GM18870 (cell line): Measurements from ENCODE around the gene OPTC.
"Not testable (repeated sequence)": the region's sequence is repeated elsewhere in the genome, so short reads cannot be mapped to it uniquely, and the experiment has no call there.

Experiments used
- ATAC-seq: cut with Tn5 transposase; IDR thresholded peaks from one replicate; pipeline ENCODE4 v1.9.1; 2021; ENCODE audit warnings: moderate library complexity; ENCODE audit not compliant: unreplicated experiment

OPTC gene, protein sequence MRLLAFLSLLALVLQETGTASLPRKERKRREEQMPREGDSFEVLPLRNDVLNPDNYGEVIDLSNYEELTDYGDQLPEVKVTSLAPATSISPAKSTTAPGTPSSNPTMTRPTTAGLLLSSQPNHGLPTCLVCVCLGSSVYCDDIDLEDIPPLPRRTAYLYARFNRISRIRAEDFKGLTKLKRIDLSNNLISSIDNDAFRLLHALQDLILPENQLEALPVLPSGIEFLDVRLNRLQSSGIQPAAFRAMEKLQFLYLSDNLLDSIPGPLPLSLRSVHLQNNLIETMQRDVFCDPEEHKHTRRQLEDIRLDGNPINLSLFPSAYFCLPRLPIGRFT

DNA sequence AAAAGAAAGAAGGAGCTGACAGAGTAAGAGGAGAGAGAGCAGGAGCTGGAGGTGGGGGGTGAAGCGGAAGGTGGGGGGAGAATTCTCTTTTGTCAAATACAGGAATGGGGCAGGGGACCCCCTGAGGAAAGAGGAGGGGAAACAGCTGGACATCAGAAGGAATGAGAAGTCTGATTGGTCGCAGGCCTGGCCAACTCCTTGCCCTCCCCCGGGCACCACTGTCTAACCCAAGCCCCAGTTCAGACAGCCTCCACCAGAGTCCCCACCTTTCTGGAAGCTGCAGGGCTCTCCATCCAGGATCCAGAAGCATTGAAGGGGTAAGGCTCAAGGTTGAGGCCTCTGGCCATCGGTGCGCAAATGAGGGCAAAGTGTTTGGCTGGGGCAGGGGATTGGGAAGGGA, at the start of gene OPTC:
OPTC (plus strand) TSS at position 253 of the 400 bp plus-strand sequence. CDS start 1,853 bp downstream, outside the sequence.
- no peak for ATAC-seq

DNA sequence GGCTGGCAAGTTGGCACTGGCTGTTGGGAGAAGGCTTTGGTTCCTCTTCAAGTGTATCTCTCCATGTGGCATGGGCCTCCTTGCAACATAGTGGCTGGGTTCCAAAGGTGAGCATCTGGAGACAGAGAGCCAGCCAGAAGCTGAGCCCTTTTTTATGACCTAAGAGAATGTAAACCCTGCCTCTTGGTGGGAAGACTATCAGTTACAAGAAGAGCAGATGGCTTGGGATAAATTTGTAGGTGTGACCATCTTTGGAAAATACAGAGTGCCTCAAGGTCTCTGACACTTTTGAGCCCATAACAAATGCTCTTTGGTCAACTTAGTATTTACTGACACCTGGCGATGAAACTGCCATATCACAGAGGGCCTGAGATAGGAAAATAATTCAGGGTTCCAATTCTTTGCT, 49.8 kb upstream of the OPTC start:
- ATAC-seq: no peak

DNA sequence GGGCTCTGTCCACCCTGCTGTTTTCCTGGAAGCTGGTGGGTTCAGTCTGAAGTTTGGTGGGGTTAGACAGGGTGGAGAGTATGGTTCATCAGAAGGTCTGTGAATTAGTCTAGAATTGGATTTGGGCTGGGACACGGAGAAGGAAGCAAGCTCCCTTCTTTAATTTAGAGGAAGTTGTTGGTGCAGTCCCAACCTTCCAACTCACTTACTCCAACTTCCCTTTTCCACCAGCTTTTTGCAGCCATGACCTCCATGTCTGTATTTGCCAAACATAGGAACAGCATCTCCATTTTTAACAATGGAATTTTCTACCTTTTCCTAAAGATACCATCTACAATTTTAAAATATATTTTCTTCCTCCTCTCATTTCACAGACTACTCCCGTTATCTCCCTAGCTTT, 46.8 kb upstream of the OPTC start:
- ATAC-seq: no peak

DNA sequence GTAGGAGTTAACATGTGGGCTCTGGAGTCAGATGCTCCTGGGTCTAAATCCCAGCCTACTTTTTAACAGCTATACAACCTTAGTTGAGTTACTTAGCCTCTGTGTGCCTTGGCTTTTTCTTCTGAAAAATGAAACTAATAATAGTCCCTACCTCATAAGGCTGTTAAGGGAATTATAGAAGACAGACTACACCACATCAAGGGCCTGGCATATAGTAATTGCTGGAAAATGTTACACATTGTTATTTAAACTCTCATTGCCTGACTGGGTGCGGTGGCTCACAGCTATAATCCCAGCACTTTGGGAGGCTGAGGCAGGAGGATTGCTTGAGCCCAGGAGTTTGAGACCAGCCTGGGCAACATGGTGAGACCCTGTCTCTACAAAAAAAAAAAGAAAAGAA, 46.4 kb upstream of the OPTC start:
- not testable (repeated sequence) for ATAC-seq

DNA sequence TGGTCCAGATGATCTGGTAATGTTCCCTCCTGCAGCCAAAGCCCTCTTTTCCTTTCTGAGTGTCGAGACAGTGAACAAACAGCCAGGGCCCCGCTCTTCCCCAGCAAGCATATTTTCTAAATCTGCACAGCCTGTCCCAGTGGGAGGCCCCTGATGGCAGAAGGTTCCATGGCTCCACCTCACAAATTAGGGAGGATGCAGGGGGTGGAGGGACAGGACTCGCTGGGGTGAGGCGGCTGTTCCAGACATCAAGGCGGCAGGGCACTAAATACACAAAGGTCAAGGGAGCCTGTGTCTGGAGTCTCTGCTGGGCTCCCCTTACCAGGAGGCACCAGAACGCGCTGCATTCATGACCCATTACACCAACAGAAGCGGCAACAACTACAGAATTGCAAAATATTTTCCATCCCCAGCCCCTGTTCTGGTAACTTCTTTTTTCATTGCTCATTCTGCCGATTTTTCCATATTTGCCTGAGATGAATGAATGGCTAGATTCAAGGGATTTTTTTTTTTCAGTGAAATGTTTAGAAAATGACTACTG, 45.4 kb upstream of the OPTC start:
- ATAC-seq: no peak

DNA sequence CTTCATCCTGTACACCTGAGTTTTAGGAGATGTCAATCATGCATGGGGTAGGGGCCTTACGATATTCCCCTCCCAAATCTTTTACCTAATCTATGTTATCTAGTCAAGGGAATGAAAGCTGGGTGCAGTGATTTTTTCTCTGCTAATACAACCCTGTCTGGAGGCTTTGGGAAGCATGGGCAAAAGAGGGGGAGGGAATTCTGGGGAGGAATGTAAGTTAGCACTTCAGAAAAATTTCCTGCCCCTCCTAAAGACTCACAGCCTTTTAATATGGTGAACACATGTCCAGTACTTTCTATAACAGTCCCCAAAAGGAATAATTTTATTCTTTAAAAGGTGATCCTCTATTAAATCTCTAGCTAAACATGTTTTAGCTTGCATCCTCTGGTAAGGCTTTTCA, 44.0 kb upstream of the OPTC start:
- no peak for ATAC-seq

DNA sequence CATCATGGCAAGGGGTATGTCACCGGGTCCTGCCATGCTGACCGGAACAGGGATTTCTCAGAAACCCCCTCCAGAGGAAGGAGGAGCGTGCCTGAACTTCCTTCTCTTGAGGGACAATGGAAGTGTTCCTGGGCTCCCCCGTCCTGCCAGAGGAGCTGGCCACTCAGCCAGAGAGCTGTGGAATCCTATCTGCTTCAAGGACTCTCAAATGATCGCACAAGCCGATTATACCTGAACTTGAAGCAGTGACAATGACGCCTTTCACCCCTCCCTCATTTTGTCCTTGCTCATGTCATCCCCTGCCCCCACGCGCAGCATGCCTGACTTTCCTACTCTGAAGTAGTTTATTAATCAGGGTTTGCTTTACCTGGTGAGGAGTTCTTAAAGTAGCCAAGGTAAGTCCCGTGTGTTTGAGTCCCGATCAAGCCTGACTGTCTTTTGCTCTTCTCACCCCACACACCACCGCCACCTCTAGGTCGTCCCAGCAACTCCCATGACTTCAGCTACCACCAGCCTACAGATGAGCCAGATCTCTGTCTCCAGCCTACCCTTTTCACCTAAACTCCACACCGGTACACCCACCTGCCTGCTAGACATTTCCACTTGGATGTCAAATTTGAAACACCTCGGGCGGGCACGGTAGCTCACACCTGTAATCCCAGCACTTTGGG, 43.3 kb upstream of the OPTC start:
- no peak for ATAC-seq

DNA sequence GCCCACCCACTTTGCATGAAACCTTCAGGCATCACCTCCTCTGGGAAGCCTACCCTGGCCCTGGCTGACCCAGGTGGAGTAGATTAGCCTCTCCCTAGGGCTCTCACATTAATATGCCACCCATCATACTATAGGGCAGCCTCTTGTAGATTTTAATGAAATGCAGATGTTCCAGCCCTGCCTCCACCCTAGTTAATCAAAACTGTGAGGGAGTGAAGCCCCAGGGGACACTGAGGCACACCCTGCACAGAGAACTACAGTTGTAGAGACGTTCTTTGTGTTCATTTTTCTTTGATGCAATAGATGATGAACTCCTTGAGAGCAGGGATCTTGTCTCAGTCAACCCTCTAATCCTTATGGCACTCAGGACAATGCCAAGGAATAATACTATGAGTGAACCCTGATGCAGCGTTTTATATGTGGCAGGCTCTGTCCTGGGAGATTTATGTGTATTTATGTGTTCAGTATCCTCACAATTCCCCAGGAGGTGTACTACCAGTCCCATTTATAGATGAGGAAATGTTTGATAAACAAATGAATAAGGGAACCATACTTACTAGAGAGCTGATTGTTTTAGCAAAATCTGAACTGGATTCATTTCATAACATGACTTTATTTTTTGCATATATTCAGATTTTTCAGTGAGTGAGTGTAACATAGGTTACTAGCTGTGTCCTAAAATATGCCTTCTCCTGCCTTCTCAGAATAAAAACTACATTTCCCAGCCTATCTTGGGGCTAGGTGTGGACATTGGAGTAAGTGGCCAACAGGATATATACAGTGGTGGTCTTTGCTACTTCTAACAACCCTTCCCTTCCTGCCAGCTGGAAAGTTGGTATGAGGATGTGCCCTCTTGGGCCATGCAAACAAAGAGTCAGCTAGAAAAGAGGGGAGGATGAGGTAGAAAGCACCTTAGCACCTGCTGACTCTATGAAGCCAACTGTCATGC, 41.8 kb upstream of the OPTC start:
- ATAC-seq: no peak

DNA sequence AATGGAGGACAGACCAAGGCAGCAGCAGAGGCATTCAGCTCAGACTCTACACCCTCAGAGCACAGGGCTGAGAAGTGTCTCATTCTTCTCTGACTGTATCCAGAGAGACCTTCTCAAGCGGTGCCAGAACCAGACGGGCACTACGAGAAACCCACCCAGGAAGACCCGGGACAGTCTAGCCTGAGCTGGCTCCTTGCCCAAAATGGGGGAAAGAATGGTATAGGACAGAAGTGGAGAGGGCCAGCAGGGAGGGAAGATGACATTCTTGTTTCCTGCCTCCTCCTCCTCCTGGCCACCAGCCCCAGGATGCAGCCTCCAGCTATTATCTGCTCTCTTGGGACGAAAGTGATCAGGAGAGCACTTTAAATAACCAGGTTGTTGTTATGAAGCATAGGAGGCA, 40.9 kb upstream of the OPTC start:
- no peak for ATAC-seq

DNA sequence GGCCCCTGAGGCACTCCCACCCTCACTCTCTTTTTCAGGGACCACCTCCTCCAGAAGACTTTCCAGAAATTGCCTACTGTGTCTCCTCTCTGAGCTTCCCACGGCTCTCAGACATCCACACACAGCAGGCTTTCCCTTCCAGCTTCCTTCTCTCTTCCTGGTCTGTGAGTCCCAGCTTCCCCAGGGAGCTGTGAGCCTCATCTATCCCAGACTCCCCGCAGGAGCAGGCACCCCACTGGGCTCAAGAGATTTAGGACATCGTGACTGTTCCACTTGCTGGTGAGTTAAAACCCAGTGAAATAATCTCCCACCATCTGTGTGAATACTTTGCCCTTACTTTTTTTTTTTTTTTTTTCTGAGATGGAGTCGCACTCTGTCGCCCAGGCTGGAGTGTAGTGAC, 40.3 kb upstream of the OPTC start:
- ATAC-seq: no peak

DNA sequence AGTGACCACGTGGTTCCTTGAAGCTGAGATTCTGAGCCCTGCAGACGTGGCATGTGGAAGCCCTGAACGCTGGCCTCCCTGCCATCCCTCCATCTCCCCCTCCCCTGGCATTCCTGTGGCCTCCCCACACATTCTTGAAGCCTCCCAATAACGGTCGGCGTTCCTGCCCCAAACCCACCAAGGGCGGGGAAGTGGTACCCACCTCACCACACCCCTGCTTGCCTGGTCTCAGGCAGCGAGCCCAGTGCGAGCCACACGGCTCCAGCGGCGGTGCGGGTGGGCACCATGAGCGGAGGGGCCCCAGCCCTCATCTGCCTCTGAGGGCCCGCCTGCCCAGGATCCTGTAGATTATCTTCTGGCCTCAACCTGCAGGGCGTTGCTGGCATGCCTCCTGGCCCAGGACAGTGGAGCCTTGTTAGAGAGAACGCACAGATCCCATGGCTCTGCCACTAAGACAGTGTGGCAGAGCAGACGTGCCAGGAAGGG, 38.9 kb upstream of the OPTC start:
- no peak for ATAC-seq

DNA sequence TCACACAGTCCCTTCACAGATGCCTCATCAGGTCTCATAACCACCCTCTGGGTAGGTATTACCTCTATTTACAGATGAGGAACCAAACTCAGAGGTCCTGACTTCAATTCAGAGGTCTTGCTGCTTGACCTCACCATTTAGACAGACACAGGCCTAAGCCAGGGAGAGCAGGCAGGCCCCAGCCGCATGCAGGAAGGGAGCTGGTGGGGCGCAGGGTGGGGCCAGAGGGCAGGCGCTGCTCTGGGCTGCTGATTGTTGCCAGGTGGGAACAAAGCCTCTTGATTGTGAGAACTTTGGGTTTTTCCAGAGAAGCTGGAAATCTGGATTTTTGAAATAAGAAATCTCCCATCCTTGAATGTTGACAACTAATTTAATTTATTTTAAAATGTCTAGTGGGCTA, 38.2 kb upstream of the OPTC start:
- ATAC-seq: no peak

DNA sequence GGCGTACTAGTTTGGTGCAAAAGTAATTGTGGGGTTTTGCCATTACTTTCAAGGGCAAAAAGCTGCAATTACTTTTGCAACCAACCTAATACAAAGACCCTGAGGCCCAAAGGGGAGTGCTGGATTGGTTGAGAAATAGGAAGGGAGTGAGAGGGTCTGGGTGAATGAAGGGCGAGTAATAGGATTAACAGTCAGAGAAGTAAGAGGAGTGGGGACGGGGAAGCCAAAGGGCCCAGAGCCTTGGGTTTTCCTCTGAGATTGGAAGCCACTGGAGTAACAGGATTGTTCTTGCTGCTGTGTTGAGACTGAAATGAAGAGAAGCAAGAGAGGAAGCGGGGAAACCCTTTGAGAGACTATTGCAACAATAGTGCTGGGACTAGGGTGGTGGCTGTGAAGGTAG, 37.4 kb upstream of the OPTC start:
- ATAC-seq: no peak

DNA sequence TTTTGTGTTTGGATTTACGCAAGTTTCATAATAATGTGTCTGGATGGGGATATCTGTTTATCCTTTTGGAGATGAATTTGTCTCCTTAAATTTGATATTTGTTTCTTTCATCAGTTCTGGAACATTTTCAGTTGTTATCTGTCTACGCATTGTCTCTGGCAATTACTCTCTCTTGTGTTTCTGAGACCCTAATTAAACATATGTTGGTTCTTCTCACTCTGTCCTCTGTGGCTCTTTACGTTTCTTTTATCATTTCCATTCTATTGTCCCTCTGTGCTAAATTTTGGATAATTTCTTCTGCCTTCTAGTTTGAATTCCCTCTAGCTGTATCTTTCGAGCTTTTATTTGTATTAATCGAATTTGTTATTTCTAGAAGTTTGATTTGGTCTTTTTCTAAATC, 35.9 kb upstream of the OPTC start:
- ATAC-seq: no peak

DNA sequence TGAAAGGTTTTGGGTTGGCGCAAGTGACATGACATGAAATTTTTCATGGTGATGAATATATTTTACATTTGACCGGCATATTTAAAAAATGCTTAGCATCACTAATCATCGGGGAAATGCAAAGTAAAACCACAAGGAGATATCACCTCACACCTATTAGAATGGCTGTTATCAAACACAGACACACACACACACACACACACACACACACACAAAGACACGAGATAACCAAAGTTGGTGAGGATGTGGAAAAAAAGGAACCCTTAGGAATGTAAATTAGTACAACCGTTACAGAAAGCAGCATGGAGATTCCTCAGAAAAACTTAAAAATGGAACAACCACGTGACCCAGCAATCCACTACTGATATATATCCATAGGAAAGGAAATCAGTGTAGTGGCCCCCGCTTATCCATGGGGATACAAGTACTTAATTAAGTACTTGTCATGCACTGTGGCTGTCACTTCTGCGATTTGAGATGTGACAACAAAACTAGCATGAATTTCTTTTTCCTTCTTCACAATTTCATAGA, 34.2 kb upstream of the OPTC start:
- no peak for ATAC-seq

DNA sequence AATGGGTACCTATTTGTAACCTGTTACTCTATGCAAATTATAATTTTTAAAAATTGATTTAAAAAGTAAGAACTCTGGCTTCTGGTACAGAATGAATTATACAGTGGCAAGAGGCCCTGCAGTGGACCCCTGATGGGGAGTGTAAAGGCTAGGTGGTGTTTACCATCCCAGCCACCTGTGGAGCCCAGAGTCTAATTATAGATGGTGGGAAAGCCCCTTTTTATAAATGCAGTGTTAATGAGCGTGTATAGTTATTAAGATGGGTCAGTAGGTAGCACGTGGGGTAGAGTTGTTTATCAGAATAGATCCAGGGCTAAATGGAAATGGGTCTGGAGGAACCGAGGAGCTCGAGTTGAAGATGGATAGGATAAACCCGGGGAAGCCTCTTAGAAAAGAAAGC, 32.2 kb upstream of the OPTC start:
- ATAC-seq: no peak

DNA sequence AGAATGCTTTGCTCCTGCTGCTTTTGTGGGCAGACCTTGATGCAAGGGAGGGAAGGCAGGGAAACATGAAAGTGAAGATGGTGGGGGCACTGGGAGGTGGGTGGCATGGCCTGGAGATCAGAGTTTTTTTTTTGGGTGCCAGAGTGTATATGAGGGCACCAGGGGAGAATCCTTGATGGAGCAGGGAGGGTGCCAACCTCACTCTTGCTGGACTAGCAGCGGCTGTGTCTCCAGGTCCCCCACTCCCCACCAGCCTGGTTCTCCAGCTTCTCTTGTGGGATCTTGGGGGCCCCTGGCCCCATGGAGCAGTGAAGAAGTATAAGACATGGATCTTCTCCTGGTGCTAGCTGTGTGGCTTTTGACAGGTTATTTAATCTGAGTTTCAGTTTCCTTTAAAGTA, 31.8 kb upstream of the OPTC start:
- no peak for ATAC-seq

DNA sequence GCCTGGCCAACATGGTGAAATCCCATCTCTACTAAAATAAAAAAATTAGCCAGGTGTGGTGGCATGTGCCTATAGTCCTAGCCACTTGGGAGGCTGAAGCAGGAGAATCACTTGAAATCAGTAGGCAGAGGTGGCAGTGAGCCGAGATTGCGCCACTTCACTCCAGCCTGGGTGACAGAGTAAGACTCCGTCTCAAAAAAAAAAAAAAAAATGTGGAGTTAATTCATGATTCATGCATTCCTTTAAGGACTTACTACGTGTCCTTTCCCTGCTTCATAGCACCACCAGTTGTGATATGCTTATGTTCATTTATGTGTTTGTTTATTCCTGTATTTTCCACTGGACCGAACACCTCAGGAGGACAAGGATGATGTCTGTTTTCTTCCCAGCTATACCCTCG, 31.1 kb upstream of the OPTC start:
- ATAC-seq: no peak

DNA sequence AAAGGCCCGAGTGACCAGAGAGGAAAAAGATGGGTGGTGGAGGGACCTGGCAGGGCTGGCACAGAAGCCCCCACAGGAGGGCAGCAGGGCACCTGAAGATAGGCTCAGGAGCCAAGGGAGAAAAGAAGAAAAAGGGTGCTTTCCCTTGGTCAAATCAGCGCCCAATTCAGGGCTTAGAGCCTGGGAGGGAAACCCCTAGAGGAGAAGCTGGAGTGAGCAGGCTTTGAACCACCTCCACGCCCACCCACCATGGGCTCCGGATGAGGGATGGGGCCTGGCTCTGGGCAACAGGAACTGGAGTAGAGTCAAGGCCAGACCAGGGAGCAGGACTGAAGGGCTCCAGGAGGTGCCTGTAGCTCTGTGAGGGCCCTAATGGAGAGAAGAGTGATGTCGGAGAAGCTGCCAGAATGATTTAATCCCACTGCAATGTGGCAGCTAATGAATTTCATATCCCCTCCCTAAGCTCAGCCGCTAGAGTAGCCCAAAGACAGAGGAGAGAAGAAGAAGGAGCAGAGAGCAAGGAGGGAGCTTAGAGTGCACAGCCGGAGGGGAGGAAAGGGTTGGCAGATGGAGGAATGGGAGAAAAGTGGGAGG, 30.4 kb upstream of the OPTC start:
- ATAC-seq: no peak

DNA sequence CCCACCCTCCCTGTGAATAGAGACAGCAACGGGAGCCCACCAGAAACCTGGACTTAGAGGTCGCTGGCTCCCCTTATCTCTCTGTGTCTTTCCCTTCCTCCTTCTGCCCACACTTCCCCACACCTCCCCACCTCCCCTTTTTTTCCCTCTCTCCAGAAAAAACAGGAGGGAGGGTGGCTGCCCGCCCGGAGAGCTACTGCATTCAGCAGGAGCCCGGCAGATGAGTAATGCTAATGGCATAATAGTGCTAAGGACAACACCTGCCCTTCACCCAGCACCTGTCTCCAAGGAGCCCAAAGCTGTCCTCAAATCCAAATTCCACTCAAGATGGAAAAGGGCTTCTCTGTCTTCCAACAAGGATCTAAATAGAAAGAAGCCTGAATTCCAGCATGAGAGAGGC, 29.7 kb upstream of the OPTC start:
- ATAC-seq: no peak

DNA sequence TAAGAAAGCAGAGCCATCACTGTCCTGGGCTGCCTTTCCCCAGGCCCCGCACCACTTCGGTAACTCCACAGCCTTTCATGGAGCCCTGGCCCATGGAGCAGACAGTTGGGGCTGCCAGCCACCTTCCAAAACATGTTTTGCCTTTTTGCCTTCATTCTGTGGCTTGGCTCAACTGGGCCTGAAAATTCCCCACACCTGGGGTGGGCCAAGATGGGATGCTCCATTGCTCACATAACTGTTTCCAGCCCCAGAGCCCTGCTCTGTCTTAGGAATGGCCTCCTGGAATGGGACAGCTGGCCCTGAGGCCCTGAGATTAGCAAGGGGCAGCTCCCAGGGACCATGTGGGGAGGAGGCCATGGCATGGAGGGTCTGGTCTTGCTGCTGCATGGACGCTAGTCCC, 29.2 kb upstream of the OPTC start:
- ATAC-seq: no peak
